ENCODE data around the gene PHOSPHO2.

DNA sequence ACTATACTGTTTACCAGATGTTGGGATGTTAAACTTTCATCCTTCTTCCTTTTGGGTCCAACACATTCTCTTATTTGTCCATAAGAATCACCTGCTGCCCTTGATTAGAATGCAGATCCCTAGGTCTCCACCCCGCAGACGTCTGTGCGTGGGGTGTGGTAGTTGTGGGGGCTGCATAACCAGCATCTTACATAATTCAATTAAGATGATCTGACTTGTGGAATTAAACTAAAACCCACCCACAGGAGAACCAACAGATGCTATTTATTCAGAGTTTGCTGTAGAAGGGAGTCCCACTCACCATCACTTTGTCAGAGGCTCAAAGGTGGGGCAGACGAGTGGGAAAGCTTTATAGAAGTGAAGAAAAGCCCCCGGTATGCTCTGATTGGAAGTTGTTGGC, 37.8 kb downstream of the PHOSPHO2 start:
- TF ChIP-seq CTCF (IDR thresholded peaks at IDR 0.05) (no peak), POLR2A (IDR thresholded peaks at IDR 0.05) (no peak)

Measured in heart left ventricle (tissue), 13 donors.